Measurements from ENCODE around the gene ERMAP.

GRCh38 chr1:42860339-42861013 is 43.6 kb downstream of the ERMAP start:
- TF ChIP-seq CTCF (IDR thresholded peaks at IDR 0.05) (no peak), POLR2A (IDR thresholded peaks at IDR 0.05) (no peak)

All from Peyer's patch (tissue), 4 donors.